ENCODE results near the gene ADIG. TPM values are rescaled to one million over a fixed set of nuclear protein-coding genes. Genes with fewer than 3 reads are reported as not detected.
A peak's percentile ranks its signal among the peaks of the same experiment; 100 is the strongest.

The ADIG gene
- total and polyA plus RNA-seq, 2 of the 13 experiments (the other 11 are each of a cell fraction or from before 2014, with no cell fraction given): 0.15 TPM; not detected in 1

GRCh38 chr20:38628580-38629470, 47.8 kb downstream of the ADIG start:
- Histone ChIP-seq H3K9me3 (ENCODE audit: low read length) (peaks cover 3% of the 10 kb centered on the region; the same call in 1 of the 2 replicates), H3K27me3 (ENCODE audit: control insufficient read depth in 1 of 2, insufficient read depth in 2 of 2, low read length in 2 of 2) (no peaks in the 10 kb centered on the region; a peak in 2 of 5 replicates), H3K4me1 (ENCODE audit: insufficient read depth, low read length) (no peaks in the 10 kb centered on the region), H3K4me2 (ENCODE audit: low read depth, low read length) (no peak overlapping the region), H2AFZ (ENCODE audit: low read length) (no peak overlapping the region), H3K36me3 (replicated peaks in 1 of 2; ENCODE audit: control insufficient read depth in 1 of 2, insufficient read depth in 2 of 2, low read length in 2 of 2) (no peaks in the 10 kb centered on the region), H3K79me2 (ENCODE audit: insufficient read depth, low read length) (no peaks in the 10 kb centered on the region), H3K4me3 (replicated peaks in 1 of 3; ENCODE audit: insufficient read depth in 1 of 3, low read depth in 2 of 3, low read length in 3 of 3) (no peak overlapping the region), H3K27ac (ENCODE audit: extremely low read length, insufficient read depth, low read length) (no peak overlapping the region), H3K9ac (ENCODE audit: insufficient read depth, low read depth, low read length) (no peak overlapping the region), H4K20me1 (ENCODE audit: insufficient read depth, low read length) (no peaks in the 10 kb centered on the region)
- DNase-seq (ENCODE audit: low spot score) (no peak), FAIRE-seq (no peak), ATAC-seq (no peak)
- no TSS peak for BruUV-seq (replicated peaks)
- TF ChIP-seq TGIF2 (CRISPR knock-in tag; IDR thresholded peaks at IDR 0.05): no peak
- TF ChIP-seq GPN1 (CRISPR knock-in tag; IDR thresholded peaks at IDR 0.05; ENCODE audit: borderline replicate concordance): no peak
- no peak for TF ChIP-seq SRSF4 (IDR thresholded peaks at IDR 0.05; ENCODE audit: low read depth, low read length, poor library complexity, severe bottlenecking)
- TF ChIP-seq ZNF766 (CRISPR knock-in tag; IDR thresholded peaks at IDR 0.05; ENCODE audit: borderline replicate concordance): no peak
- TF ChIP-seq CENPT (CRISPR knock-in tag; IDR thresholded peaks at IDR 0.05; ENCODE audit: low read depth): no peak
- no peak for TF ChIP-seq ZNF7 (CRISPR knock-in tag; IDR thresholded peaks at IDR 0.05)
- TF ChIP-seq NR2C2 (CRISPR knock-in tag; IDR thresholded peaks at IDR 0.05; ENCODE audit: borderline replicate concordance): peak; percentile 52; the same call in 1 of the 2 replicates
- no peak for TF ChIP-seq ZNF256 (CRISPR knock-in tag; conservative IDR thresholded peaks at IDR 0.05)
- no peak; the same call in 1 of the 2 replicates for TF ChIP-seq GABPA (IDR thresholded peaks at IDR 0.05; ENCODE audit: low read depth, low read length)
- peak; percentile 39; the same call in 1 of the 2 replicates for TF ChIP-seq GABPA (CRISPR knock-in tag; IDR thresholded peaks at IDR 0.05; ENCODE audit: low read depth)
- peak; percentile 84 for TF ChIP-seq ZNF768 (CRISPR knock-in tag; IDR thresholded peaks at IDR 0.05)
- no peak for TF ChIP-seq ZFP36L1 (CRISPR knock-in tag; IDR thresholded peaks at IDR 0.05)
- TF ChIP-seq ADNP (CRISPR knock-in tag; IDR thresholded peaks at IDR 0.05): no peak
- TF ChIP-seq DZIP1 (CRISPR knock-in tag; IDR thresholded peaks at IDR 0.05): 0 out of 2 replicates have a peak, but pooled peaks have one; percentile 54
- in situ Hi-C loops (cut with HindIII; ENCODE audit: extremely low pct_ligation_motif_present, low pct_unique_long_range_greater_than_20kb): loop anchor here (25.0 kb wide), 1 partner anchor 408 kb away; no protein-coding TSS in a partner anchor
- intact Hi-C loops (cut with micrococcal nuclease; ENCODE audit: unreplicated experiment): no loop called here
- POLR2A ChIA-PET: no interaction called here
- 64% methylated on average over 9 of the region's 9 CpGs for WGBS (ENCODE audit: low lambda C conversion rate)
- CTCF ChIA-PET (ENCODE audit: low intra/inter-chr PET ratio, low total read pairs): no interaction called here

Data from HepG2 (cell line).